Left ventricle myocardium superior (tissue), 1 donor: ENCODE measurements around the gene PNLIPRP1. TPM values are rescaled to one million over a fixed set of nuclear protein-coding genes. Genes with fewer than 3 reads are reported as not detected.

Source experiments
- ATAC-seq: fragments of 200-7000 bp; cut with Tn5 transposase; one replicate; pipeline ENCODE4 v1.9.1; 2020; ENCODE audit warnings: mild to moderate bottlenecking, moderate library complexity
- DNase-seq: peaks from one replicate; pipeline ENCODE4 v3.0.0-alpha.2; 2020
- intact Hi-C: fragments of 100-400 bp; cut with micrococcal nuclease; formaldehyde crosslinking; loops from one replicate; pipeline ENCODE4 v1.11.0; 2022
- total RNA-seq: library from RNA; stranded (reverse); fragmentation: NEBNext Ultra II Directional; extraction: Animal tissue kit (Norgen Biotek cat#: 25700); gene quantifications from one replicate; pipeline ENCODE4 v1.2.1, GENCODE V29; 2021
- donor health status: DM: no; HTN: yes; CAD: no; lungs with severe emphysema.

Gene PNLIPRP1
- total RNA-seq, 1 donor from 2014 or later: not detected

DNA sequence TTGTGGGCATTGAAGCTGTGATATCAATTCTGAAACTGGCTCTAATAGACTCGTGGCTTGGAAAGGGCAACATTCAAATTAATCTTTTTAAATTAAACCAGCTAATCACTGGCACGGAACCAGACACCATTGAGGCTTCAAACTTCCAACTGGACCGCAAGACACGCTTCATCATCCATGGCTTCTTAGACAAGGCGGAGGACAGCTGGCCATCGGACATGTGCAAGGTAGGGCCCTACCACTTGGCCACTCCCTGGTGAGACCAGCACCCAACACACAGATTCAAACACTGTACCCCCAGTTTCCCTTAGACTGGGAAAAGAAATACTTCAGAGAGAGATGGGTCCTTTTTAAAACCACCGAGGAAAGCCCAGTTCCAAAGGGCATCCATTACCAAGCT, 35.1 kb downstream of the PNLIPRP1 start:
- no peak for ATAC-seq
- intact Hi-C loops: no loop called here
- DNase-seq: no peak

- ATAC-seq (no peak), DNase-seq (no peak)
- intact Hi-C loops: no loop called here
Measured at GRCh38 chr10:116626815-116627214, 36.1 kb downstream of the PNLIPRP1 start.

GRCh38 chr10:116627386-116627933, 36.7 kb downstream of the PNLIPRP1 start:
- DNase-seq (peak; percentile 55), ATAC-seq (peak; percentile 82)
- intact Hi-C loops: no loop called here

DNA sequence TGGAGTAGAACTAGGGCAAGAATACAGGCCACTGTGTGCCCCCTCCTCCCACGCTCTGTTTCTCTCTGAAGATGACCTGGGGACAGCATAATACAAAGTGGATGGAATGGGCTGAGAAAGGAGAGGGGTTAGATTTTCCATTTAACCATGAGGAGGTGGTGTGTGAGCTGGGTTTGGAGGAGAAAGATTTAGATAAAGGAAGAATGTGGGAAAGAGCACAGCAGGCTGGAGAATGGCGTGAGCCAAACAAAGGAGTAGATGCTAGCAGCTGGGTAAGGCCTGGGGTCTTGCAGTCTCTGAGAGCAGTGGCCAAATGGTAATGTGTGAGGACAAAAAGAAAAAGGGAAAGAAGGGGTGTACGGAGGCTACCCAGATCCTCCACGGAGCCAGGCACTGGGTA, 38.6 kb downstream of the PNLIPRP1 start:
- intact Hi-C loops: no loop called here
- DNase-seq (no peak), ATAC-seq (no peak)

DNA sequence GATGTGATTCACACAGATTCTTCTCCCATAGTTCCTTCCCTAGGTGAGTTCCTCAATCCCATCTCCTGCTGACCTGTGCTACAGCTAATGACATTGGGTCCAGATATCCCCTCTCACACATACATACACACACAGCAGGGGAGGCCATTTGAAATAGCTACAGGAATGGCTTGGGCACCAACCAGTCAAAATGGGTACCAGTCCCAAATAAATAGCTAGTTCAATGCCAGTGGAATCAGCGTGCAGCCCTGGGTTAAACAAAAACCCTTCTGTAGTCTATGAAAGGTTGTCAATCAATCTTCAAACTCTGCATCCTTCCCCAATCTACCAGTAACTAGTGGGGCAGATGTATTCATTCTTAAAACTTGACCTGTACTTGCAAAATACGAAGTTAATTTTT, 39.3 kb downstream of the PNLIPRP1 start:
- ATAC-seq (no peak), DNase-seq (no peak)
- intact Hi-C loops: no loop called here

DNA sequence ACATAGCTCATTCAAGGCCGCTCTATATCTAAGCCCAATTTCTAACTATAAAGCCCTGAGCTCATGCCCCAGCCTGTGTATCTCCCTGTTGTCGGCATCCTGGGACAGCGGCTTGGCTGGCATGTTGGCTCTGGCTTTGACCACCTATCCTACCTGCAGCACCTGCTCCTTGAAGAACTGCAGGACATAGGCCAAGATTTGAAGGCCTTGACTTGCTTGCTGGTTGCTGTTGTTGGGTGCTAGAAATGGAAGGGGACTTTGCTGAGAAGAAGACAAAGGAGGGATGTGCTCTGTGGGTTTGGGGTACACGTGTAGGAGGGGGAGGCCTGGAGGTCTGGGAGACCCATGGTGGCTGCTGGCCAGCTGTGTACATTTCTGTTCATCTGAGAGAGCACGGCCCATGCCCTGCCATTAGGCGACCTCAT, 41.1 kb downstream of the PNLIPRP1 start:
- no peak for ATAC-seq
- intact Hi-C loops: no loop called here

GRCh38 chr10:116632596-116633215, 41.9 kb downstream of the PNLIPRP1 start:
- no peak for ATAC-seq
- intact Hi-C loops: no loop called here
- no peak for DNase-seq

More for the DNA sequence above, 41.1 kb downstream of the PNLIPRP1 start:
- no peak for DNase-seq

DNA sequence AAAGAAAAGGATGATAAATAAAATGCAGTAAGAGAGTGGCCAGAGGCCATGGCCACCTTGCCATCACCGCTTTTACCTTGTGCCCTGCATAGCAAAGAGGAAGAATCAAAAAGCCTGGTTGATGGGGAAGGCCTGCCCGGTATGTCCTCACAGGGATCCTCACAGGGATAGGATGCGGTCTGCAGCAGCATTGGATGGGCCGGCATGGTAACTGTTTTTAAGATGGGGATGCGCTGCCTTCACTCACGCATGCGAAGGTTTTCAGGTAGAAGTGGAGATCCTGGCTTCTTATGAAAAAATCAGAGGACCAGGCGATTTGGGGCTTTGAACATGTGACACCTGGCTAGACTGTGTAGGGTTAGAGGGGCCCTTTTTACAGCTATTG, 42.4 kb downstream of the PNLIPRP1 start:
- DNase-seq (no peak), ATAC-seq (no peak)
- intact Hi-C loops: no loop called here

DNA sequence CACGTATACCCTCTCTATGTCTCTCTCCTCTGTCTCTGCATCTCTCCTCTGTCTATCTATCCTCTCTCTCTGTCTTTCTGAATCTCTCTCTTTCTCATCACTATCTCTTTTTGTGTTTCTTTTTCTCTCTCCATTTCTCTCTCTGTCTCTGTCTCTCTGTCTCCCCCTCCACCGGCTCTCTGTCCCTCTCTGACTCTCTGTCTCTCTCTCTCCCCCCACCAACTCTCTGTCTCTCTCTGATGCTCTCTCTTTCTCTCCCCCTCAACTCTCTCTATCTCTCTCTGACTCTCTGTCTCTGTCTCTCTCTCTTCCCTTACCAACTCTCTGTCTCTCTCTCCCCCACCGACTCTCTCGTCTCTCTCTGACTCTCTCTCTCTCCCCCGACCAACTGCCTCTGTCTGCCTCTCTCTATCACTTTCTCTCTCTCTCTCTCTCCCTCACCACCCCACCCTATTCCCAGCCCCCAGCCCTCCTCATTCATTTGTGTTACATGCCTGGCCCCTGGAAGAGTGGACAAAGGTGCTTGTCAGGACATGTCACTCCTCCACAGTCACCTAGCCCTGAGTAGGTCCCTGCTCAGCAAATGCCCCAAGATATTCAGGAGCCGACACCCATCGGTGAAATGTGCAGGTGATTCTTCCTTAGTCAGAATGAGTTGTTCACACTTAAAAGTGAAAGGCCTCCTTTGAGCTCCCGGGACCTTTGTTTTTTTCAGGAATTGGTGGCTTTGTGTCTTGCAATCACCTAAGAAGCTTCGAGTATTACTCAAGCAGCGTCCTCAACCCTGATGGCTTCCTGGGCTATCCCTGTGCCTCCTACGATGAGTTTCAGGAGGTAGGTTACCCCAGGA, 43.6 kb downstream of the PNLIPRP1 start:
- DNase-seq (no peak), ATAC-seq (no peak)

GRCh38 chr10:116636385-116636784, 45.6 kb downstream of the PNLIPRP1 start:
- ATAC-seq (no peak), DNase-seq (no peak)
- intact Hi-C loops: no loop called here

More for the DNA sequence above, 43.6 kb downstream of the PNLIPRP1 start:
- intact Hi-C loops: no loop called here

DNA sequence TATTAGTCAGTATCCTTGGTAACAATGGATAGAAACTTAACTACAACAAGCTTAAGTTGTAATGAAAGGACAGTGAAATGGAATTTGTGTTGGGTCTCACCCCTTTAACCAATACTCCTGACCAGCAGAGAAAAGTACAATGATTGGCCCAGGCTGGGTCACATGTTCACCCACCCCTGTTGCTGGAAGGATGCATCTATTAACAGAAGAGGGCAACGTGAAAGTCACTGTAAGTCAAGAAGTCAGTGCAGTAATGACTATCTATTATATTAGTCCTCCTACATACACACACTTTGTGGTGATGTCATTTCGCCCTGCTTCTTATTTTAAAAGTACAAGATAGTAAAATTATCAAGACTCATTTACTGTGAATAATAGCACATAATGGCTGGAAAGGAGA, 46.2 kb downstream of the PNLIPRP1 start:
- no peak for DNase-seq
- no peak for ATAC-seq
- intact Hi-C loops: no loop called here

DNA sequence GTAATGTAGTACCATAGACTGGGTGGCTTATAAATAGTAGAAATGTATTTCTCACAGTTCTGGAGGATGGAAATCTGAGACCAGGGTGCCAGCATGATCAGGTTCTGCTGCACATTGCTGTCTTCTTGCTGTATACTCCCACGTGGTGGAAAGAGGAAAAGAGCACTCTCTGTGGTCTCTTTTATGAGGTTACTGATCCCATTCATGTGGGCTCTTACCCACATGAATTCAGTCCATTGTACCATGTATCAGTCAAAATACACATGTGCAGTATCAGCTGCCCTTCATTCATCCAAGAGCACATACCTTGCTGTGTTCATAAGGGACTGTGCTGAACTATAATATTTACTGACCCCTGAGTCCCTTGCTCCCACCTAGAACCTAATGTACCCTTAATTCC, 47.1 kb downstream of the PNLIPRP1 start:
- no peak for DNase-seq
- intact Hi-C loops: no loop called here
- no peak for ATAC-seq

- intact Hi-C loops: no loop called here
- DNase-seq (no peak), ATAC-seq (no peak)
Measured at GRCh38 chr10:116646502-116646901, 55.7 kb downstream of the PNLIPRP1 start.

- ATAC-seq (no peak), DNase-seq (no peak)
- intact Hi-C loops: no loop called here
Measured at GRCh38 chr10:116648903-116649302, 58.1 kb downstream of the PNLIPRP1 start.

DNA sequence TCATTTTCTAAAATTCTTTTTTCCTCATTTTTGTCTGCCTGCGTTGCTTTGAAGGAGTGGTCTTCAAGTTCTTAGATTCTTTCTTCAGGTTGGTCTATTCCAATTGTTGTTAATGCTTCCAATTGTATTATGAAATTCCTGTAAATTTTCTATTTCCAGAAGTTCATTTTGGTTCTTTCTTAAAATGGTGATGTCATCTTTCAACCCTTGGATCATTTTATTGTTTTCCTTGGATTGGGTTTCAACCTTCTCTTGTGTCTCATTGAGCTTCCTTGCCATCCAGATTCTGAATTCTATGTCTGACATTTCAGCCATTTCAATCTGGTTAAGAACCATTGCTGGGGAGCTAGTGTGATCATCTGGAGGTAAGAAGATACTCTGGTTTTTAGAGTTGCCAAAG, 63.1 kb downstream of the PNLIPRP1 start:
- ATAC-seq (no peak), DNase-seq (no peak)
- intact Hi-C loops: no loop called here

GRCh38 chr10:116654816-116655215, 64.1 kb downstream of the PNLIPRP1 start:
- no peak for ATAC-seq
- no peak for DNase-seq
- intact Hi-C loops: no loop called here

DNA sequence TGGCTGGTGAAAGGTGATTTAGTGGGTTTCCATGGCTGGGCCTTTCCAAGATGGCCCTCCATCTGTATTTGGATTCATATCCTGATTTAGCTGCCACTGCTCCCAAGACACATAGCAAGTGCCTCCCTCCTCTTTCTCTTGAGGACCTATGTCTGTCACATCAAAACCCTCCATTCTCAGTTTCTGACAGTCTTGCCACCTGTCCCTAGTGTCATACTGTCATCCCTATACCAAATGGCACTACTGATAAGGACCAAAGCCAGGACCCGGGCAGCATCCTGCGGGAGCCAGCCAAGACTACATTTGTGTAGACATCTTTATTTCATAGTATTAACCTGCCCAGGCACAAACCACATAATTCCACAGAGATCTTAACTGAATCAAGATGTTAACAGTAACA, 64.8 kb downstream of the PNLIPRP1 start:
- intact Hi-C loops: no loop called here
- no peak for DNase-seq
- ATAC-seq: no peak

GRCh38 chr10:116656044-116656443, 65.3 kb downstream of the PNLIPRP1 start:
- DNase-seq: no peak
- intact Hi-C loops: no loop called here
- ATAC-seq: no peak

DNA sequence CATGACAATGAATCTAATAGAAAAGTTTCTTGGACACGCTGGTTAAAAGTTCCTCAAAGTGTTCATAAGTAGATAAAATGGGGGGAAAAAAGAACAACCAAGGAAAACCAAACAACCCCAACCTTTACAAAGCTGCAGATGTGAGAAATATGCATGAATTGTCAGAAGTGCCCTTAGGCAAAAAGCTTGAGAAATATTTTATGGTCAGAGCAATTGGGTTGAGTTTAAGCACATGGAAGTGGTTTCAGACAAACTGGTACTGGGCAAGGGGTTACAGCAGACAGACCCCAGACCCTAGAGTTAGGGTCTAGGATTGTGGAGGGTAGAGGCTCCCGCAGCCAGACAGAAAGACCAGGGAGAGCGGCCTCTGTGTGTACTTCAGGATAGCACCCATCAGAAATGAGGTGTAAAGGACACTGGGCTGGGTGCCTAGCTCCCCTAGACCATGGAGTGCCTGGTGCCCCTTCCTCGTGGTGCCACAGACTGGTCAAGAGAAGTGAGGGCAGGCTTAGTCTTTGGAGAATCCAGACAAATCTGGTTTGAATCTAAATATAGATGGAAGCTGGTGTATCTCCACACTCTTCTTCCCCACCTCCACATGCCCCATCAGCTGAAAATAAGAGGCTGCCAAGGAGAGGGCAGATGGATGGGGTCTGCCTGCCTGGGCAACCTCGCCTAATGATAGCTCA, 67.2 kb downstream of the PNLIPRP1 start:
- intact Hi-C loops: no loop called here
- DNase-seq (no peak), ATAC-seq (no peak)
